HG03064 (cell line): ENCODE measurements around the gene MFSD6.
"Not testable (repeated sequence)": the region's sequence is repeated elsewhere in the genome, so short reads cannot be mapped to it uniquely, and the experiment has no call there.

Experiments
- ATAC-seq: cut with Tn5 transposase; IDR thresholded peaks from one replicate; pipeline ENCODE4 v1.9.1; 2021; ENCODE audit warnings: low read depth; ENCODE audit not compliant: unreplicated experiment

Gene MFSD6

DNA sequence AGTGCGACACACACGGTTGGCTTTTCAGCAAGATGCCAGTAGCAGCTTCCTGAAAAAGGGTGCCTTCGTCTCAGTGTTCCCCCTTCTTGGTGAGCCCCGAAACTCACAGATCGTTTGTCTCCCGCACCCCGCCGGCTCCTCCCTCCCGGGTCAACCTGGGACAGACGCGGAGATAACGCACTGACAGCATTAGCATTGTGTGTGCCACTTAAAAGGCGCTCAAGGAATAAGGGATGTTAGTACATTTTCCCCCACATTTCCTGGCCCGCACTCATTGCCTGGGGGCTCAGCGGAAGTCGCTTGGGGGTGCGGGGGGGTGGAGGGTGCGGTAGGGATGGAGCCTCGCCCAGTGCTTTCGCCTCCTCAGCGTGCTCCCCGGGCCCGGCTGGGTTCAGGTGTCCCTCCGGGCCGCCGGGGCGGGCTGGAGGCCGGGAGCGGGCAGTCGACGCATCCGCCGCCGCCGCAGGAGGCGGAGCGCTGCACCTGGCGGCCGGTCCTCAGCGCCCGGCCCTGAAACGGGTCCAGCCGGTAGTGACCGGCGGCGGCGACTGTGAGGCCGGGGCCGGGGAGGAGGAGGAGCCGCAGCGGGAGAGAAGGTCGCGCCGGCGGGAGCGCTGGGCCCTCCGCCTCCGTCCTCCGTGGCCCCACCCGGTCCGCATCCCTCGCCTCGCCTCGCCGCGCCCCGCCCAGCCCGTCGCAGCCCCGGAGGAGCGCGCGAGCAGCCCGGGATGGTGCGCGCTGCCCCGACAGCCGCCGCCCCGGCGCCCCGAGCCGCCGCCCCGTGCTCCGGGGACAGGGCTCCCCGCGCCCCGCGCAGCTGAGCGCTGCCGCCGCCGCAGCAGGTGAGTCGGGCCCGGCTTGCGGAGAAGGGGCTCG, at the start of gene MFSD6:
Gene MFSD6 (plus strand): TSS at position 694 of the 876 bp plus-strand sequence. CDS start 27,675 bp downstream, outside the sequence.
- ATAC-seq, result peak; percentile 64

DNA sequence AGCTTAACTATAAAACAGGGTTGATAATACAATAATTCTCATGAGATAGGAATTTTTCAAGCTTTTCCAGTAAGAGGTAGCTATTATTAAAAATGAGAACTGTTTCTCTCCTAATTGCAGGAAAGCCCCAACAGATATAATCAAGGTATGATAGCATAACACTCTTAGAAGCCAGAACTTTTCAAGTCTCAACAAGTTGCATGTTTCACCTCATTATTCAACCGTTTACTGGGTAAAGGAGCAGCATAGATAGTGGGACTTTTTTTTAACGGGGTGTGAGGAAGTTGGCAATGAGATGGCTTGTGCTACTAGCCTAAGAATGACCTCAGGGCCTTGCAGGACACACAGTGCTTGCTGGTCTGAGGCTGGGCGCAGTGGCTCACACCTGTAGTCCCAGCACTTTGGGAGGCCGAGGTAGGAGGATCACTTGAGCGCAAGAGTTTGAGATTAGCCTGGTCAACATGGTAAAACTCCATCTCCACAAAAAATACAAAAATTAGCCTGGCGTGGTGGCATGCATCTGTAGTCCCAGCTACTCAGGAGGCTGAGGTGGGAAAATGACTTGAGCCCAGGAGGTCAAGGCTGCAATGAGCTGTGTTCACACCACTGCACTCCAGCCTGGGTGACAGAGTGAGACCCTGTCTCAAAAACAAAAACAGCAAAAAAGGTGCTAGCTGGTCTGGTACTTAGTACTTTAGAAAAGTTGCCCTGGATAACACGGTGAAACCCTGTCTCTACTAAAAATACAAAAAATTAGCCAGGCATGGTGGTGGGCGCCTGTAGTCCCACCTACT, 49.3 kb upstream of the MFSD6 start:
- ATAC-seq, result not testable (repeated sequence)

DNA sequence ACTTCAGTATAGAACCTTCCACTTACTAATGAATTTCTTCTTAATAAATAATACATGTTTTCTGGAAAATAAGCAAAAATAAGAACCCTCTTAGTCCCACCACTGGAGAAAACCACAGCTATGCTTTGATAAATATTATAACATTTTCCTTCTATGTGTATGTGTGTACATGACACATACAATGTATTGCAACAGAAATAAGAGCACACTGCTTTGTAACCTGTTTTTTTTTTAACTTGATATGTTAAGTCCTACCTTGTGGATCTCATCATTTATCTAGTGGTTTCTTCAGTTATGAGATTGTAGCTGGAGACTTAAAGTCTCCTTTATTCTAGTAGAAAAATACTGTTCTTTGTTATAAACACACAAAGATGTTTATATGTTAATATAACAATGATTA, 47.6 kb upstream of the MFSD6 start:
- no peak for ATAC-seq

DNA sequence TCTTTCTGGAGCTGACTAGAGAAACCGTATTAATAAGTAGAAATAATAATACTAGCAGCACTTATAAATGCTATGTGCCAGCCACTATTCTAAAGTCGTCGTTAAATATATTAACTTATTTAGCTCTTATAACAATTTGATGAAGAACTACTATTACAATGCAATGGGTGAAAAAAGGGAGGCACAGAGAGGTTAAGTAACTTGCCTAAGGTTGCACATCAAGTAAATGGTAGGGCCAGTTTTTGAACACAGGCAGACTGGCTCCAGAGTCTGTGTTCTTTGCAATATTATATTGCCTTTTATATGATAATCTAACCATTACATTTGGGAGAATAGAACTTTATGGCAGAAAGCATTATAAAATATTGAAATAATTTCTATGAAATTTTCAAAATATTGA, 47.2 kb upstream of the MFSD6 start:
- ATAC-seq, result no peak

DNA sequence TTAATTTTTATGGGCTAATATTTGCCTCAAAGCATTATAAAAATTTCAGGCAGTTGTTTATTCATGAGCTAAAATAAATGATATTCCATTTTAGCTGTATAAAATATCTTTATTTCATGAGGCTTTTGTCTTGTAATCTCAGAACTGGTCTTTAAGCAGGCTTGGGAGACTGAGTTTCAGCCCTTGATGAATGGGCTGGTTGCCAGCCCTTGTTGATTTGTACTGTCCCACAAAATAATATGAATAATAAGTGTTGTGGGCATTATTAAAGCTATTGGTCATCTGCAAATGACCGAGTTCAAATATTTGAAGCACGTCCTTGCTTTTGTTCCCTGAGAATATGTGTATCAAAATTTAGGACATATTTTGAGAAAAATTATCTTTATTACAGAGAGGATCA, 46.6 kb upstream of the MFSD6 start:
- ATAC-seq, result no peak

DNA sequence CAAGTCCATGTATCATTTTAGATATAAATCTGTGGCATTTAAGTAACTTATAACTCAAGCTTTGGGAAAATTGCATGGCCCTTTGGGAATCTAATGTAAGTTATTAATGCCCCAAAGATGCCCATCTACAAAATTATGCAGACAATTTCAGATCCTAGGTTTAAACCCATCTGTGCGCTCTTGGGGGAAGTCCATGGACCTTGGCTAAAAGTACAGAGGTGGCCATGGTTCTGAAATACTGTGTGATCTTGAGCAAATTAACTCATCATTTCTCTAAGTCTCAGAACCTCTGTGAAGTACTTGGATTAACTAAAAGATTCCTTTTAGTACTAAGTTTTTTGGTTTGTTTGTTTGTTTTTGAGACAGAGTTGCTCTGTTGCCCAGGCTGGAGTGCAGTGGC, 45.3 kb upstream of the MFSD6 start:
- no peak for ATAC-seq

DNA sequence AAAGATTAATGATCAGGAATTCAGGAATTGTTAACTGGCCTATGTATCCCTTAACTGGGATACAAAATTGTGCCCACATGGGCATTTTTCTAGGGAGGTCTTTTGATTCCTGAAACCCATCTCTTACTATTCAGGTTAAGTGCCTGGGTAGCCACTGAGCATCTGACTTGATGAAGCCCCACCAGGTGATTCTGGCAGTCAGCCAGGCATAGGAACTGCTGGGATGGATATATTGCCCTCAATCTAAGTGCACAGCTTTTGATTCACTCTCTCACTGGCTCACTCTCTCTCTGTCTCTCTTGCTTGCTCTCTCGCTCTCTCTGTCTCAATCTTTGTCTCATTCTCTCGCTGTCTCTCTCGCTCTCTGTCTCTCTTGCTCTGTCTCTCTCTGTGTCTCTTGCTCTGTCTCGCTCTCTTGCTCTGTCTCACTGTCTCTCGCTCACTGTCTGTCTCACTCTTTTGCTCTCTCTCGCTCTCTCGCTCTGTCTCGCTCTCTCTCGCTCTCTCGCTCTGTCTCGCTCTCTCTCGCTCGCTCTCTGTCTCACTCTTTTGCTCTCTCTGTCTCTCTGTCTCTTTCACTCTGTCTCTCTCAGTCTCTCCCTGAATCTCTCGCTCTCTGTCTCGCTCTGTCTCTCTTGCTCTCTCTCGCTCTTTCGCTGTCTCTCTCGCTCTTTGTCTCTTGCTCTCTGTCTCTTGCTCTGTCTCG, 42.5 kb upstream of the MFSD6 start:
- no peak for ATAC-seq

DNA sequence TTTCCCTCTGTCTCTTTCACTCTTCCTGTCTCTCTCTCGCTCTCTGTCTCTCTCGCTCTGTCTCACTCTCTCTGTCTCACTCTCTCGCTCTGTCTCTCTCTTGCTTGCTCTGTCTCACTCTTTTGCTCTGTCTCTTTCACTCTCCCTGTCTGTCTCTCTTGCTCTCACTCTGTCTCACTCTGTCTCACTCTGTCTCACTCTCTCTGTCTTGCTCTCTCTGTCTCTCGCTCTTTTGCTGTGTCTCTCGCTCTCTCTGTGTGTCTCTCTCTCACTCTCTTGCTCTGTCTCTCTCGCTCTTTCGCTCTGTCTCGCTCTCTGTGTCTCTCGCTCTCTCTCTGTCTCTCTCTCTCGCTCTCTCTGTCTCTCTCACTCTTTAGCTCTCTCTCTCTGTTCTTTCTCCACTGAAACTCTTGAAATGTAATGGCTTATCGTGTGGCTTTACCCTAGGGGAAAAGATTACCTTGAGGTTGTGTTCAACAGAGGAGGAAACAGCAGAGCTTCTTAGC, 41.9 kb upstream of the MFSD6 start:
- no peak for ATAC-seq

DNA sequence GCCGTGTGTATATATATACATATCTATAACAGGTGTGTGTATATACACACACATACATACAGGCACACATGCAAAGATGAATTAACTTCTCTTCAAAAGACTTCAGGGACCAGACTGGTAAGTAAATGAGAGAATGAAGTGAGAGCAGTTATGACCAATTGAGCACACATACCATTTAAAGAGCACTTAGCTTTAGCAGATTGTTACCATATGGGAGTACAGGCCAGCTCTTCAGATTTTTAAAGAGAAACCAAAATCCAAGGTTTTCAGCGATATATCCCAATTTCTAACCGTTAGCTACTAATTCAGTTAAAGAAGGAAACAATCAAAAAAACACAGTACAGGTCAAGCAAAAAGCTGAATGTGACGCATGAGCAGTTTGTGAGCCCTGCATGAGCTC, 41.1 kb upstream of the MFSD6 start:
- no peak for ATAC-seq

DNA sequence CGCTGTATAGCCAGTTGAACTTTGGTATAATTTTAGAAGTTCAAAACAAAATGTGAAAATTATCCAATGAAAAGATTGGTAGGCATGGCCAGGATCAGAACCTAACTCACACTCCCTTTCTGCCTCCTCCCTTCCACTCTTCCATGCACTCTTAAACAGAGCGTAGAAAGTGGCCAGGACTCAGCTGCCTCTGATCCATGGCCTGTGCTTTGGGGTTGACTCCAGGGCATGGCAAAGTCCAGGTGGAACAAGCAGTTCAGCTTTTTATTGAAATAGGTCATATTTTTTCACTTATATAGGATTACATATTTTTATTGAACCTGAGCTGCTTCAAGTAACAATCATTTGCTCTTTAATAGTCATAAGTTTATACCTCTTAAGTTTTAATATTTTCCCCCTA, 38.5 kb upstream of the MFSD6 start:
- ATAC-seq, result no peak

DNA sequence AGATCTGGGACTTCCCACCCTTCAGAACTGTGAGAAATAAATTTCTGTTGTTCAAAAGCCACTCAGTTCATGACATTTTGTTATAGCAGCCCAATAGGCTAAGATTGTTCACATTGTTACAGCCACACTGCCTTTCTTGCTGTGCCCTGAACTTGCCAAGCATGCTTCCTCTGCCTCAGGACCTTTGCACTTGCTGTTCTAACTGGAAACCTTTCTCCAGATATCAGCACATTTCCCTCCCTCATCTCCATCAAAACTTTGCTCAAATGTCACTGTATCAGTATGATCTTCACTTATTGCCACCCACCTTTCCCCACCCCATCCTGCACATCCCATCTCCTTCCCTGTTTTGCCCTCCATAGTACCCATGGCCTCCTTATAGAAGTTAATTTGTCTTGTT, 32.1 kb upstream of the MFSD6 start:
- ATAC-seq, result no peak

DNA sequence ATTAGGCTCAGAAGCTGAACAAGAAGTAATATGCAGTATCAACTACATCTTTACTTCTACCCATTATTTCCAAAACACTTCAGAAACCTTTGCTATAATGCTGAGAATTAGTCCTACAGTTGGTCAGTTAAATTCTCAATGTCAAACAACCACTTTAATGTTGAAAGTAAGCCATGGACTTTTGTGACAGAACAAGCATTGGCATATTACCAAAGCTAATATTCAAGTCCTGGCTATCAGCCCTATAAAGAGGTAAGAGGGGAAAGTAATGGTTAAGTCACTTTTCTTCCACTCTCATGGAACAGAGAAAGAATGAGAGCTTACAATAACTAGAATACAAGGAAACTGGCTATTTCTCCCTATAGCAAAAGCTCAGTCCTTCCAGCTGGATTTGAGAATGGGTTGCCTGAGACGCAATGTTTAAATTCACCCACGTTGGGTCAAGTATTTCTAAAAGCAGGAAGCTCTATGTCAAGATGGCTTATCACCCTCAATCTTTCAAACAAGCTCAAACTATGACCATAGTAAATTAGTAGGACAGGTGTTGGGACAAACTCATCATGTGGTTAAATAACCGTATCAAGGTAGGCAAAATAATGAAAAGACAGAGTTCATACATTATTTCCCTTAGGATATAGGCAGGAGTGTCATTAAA, 31.4 kb upstream of the MFSD6 start:
- no peak for ATAC-seq

DNA sequence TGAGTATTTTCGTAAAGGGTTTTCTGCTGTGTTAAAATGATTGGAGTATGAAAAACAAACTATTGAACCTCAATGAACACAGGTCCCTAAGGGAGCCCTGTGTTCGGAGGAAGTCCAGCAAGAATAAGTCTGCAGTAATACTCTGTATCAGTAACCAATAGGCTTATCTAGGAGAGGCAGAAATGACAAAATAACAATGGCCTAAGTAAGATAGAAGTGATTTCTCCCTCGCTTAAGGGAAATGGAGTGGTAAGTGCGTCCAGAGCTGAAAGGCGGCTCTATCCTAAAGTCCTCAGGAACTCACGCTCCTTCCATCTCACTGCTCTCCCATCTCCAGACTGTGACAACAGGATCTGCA, 29.3 kb upstream of the MFSD6 start:
- ATAC-seq, result no peak

DNA sequence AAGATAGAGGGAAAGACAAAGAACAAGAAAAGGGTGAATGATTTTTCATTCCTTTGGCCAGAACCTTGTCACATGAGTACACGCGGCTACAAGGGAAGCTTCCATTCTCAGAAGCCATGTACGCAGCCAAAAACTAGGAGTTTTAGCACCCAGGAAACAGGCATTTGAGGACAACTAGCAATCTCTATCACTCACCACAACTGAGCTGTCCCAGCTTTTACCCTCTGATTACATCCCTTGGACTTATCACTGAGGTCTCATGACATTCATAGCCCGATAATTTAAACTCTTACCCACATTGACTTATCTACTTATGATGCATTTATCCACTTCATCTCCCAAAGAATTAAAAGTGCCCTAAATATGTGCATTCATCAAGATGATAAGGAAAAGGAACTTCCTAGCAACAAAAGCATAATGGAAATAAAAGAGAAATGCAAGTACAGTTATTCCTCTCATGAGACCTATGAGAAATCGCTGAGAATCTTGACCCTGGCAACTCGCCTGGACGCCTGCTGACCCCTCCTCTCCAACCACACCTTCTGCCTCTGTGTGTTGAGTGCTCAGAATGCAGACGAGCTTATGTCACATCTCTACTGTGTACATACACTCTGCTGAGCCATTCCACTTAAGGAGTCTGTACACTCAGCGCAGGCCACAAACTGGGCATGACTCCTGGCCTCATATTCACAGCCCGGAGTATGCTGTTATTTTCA, 28.7 kb upstream of the MFSD6 start:
- ATAC-seq, result no peak

DNA sequence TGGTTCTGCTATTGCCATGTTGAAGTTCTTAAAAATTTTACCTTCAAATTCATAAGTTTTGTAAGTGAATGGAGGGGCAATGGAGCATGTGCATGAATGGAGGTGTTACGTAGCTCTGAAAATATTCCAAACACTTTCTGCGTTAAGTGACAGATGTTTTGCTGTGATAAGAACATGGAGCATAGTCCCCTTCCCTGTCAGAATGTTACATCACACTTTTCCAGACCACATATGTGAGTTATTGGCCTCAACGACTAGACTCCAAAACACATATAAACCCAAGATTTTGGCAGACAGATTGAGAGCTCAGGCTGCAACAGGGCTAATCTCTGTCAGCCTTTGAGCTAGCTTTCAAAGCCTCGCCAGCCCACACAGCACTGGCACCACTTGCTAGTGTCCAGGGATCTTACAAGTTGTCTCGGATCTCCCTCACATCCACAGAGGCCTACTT, 27.2 kb upstream of the MFSD6 start:
- no peak for ATAC-seq

DNA sequence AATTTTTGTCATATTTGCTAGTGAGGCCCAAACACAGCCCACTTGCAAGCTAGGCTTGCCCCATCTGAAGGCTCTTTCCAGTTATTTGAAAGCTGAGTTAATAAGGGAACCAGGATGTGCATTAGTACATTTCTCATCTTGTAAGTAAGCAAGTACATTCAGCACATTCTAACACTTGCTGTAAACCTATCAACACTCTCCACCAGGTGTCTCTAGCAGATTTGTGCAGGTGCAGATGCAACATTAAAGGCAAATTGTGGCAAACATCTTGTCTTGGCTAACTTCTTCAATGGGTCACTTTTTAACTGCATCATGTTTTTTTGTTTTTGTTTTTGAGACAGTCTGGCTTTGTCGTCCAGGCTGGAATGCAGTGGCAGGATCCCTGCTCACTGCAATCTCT, 25.3 kb upstream of the MFSD6 start:
- ATAC-seq, result no peak

DNA sequence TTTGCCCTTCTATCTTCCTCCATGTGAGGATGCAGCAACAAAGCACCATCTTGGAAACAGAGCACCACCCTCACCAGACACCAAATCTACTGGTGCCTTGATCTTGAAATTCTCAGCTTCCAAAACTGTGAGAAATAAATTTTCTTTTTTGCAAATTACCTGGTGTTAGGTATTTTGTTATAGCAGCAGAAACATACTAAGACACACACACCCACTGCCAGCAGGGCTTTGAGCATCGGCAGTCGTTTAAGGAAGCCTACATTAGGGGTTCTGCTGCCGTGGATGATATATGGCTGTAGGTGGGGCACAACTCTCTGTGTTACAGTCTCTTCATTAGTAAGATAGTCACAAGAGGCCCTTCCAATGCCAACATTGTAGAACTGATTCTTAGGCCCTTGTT, 20.7 kb upstream of the MFSD6 start:
- no peak for ATAC-seq

DNA sequence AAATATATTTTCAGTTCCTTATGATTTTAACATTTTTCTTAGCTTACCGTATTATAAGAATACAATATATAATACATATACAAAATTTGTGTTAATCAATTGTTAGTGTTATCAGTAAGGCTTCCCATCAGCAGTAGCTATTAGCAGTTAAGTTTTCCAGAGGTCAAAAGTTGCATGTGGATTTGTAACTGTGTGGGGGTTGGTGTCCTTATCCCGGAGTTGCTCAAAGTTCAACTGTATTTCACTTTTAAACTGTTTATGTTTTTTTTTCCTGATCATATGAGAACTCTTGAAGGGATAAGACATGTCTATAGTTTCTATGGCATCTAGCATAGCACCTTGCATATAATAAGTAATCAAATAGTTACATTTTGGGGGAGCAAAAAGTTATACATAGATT, 11.9 kb upstream of the MFSD6 start:
- no peak for ATAC-seq

DNA sequence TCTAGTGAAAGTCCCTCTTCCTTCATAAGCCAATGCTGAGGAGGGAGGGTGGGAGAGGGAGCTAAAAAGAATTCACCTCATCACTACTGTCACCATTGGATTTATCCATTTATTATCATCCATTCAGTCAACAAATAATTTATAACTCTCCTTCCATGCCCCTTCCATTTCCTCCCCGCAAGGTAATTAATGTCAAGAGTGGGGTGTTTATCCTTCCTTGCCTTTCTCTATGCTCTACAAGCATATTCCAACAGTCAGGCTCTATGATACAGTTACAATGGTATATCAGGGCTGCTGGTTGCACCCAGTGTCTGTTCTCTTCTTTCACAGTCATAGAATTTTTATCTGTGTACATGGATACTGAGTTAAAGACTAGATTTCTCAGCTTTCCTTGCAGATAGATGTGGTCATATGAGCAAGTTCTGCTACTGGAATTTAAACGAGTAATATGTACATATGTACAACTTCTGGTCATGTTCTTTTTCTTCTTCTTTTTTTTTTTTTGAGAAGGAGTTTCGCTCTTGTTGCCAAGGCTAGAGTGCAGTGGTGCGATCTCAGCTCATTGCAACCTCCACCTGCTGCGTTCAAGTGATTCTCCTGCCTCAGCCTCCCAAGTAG, 5.1 kb upstream of the MFSD6 start:
- no peak for ATAC-seq
